ENCODE measurements around the gene SGIP1. TPM values are rescaled to one million over a fixed set of nuclear protein-coding genes. Genes with fewer than 3 reads are reported as not detected.

The SGIP1 gene
- total and polyA plus RNA-seq, 2 experiments from 2014 or later = 2.4 to 6.1 TPM

DNA sequence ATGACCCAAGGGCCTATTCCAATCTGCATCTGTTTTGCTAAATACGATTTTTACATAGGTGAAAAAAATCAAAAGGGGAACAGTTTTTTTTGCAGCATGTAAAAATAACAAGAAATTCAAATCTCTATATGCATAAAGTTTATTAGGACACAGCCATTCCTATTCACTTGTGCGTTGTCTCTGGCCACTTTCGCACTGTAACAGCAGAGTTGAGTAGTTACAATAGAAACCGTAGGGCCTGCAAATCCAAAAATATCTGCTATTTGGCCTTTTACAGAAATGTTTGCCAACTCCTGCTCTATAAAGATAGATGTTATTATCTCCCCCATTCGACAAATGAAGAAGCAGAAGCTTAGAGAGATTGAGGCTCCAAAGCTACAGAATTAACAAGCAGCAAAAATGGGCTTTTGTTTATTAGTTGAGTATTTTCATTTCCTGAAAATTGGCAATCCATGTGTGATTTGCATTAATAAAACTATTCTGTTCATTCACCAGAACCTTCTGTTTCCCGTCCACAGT, 223.8 kb downstream of the SGIP1 start:
- DNase-seq (ENCODE audit: low spot score) (no peak), ATAC-seq (no peak)
- Histone ChIP-seq H3K4me3 (no peak overlapping the region), H3K4me2 (no peak overlapping the region), H3K36me3 (ENCODE audit: insufficient read depth) (no peaks in the 10 kb centered on the region), H3K4me1 (ENCODE audit: insufficient read depth) (0 out of 2 replicates have a peak, but pooled peaks cover 3% of the 10 kb centered on the region), H3K79me2 (replicated peaks; ENCODE audit: insufficient read depth) (no peaks in the 10 kb centered on the region), H3K27me3 (ENCODE audit: insufficient read depth) (peaks cover 7% of the 10 kb centered on the region), H2AFZ (no peak overlapping the region), H3K9me2 (ENCODE audit: insufficient read depth) (no peaks in the 10 kb centered on the region), H4K20me1 (replicated peaks; ENCODE audit: insufficient read depth) (no peaks in the 10 kb centered on the region), H3F3A (replicated peaks; ENCODE audit: low read depth) (no peaks in the 10 kb centered on the region), H3K27ac (ENCODE audit: low read depth) (no peak overlapping the region)
- peaks cover 4% of the 10 kb centered on the region for H3K27me3 Mint-ChIP-seq (ENCODE audit: insufficient read depth, low read depth, poor library complexity)
- H3K27ac Mint-ChIP-seq = no peak overlapping the region
- no peaks in the 10 kb centered on the region for H3K36me3 Mint-ChIP-seq (ENCODE audit: low read depth)
- TF ChIP-seq, protein P1, sequence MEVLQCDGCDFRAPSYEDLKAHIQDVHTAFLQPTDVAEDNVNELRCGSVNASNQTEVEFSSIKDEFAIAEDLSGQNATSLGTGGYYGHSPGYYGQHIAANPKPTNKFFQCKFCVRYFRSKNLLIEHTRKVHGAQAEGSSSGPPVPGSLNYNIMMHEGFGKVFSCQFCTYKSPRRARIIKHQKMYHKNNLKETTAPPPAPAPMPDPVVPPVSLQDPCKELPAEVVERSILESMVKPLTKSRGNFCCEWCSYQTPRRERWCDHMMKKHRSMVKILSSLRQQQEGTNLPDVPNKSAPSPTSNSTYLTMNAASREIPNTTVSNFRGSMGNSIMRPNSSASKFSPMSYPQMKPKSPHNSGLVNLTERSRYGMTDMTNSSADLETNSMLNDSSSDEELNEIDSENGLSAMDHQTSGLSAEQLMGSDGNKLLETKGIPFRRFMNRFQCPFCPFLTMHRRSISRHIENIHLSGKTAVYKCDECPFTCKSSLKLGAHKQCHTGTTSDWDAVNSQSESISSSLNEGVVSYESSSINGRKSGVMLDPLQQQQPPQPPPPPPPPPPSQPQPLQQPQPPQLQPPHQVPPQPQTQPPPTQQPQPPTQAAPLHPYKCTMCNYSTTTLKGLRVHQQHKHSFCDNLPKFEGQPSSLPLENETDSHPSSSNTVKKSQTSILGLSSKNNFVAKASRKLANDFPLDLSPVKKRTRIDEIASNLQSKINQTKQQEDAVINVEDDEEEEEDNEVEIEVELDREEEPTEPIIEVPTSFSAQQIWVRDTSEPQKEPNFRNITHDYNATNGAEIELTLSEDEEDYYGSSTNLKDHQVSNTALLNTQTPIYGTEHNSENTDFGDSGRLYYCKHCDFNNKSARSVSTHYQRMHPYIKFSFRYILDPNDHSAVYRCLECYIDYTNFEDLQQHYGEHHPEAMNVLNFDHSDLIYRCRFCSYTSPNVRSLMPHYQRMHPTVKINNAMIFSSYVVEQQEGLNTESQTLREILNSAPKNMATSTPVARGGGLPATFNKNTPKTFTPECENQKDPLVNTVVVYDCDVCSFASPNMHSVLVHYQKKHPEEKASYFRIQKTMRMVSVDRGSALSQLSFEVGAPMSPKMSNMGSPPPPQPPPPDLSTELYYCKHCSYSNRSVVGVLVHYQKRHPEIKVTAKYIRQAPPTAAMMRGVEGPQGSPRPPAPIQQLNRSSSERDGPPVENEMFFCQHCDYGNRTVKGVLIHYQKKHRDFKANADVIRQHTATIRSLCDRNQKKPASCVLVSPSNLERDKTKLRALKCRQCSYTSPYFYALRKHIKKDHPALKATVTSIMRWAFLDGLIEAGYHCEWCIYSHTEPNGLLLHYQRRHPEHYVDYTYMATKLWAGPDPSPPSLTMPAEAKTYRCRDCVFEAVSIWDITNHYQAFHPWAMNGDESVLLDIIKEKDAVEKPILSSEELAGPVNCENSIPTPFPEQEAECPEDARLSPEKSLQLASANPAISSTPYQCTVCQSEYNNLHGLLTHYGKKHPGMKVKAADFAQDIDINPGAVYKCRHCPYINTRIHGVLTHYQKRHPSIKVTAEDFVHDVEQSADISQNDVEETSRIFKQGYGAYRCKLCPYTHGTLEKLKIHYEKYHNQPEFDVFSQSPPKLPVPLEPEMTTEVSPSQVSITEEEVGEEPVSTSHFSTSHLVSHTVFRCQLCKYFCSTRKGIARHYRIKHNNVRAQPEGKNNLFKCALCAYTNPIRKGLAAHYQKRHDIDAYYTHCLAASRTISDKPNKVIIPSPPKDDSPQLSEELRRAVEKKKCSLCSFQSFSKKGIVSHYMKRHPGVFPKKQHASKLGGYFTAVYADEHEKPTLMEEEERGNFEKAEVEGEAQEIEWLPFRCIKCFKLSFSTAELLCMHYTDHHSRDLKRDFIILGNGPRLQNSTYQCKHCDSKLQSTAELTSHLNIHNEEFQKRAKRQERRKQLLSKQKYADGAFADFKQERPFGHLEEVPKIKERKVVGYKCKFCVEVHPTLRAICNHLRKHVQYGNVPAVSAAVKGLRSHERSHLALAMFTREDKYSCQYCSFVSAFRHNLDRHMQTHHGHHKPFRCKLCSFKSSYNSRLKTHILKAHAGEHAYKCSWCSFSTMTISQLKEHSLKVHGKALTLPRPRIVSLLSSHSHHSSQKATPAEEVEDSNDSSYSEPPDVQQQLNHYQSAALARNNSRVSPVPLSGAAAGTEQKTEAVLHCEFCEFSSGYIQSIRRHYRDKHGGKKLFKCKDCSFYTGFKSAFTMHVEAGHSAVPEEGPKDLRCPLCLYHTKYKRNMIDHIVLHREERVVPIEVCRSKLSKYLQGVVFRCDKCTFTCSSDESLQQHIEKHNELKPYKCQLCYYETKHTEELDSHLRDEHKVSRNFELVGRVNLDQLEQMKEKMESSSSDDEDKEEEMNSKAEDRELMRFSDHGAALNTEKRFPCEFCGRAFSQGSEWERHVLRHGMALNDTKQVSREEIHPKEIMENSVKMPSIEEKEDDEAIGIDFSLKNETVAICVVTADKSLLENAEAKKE (CRISPR knock-in tag; IDR thresholded peaks at IDR 0.05) = no peak
- TF ChIP-seq, protein P2, sequence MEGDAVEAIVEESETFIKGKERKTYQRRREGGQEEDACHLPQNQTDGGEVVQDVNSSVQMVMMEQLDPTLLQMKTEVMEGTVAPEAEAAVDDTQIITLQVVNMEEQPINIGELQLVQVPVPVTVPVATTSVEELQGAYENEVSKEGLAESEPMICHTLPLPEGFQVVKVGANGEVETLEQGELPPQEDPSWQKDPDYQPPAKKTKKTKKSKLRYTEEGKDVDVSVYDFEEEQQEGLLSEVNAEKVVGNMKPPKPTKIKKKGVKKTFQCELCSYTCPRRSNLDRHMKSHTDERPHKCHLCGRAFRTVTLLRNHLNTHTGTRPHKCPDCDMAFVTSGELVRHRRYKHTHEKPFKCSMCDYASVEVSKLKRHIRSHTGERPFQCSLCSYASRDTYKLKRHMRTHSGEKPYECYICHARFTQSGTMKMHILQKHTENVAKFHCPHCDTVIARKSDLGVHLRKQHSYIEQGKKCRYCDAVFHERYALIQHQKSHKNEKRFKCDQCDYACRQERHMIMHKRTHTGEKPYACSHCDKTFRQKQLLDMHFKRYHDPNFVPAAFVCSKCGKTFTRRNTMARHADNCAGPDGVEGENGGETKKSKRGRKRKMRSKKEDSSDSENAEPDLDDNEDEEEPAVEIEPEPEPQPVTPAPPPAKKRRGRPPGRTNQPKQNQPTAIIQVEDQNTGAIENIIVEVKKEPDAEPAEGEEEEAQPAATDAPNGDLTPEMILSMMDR (conservative IDR thresholded peaks at IDR 0.05; ENCODE audit: low read depth in 2 of 2) = no peak
- TF ChIP-seq, protein P3, sequence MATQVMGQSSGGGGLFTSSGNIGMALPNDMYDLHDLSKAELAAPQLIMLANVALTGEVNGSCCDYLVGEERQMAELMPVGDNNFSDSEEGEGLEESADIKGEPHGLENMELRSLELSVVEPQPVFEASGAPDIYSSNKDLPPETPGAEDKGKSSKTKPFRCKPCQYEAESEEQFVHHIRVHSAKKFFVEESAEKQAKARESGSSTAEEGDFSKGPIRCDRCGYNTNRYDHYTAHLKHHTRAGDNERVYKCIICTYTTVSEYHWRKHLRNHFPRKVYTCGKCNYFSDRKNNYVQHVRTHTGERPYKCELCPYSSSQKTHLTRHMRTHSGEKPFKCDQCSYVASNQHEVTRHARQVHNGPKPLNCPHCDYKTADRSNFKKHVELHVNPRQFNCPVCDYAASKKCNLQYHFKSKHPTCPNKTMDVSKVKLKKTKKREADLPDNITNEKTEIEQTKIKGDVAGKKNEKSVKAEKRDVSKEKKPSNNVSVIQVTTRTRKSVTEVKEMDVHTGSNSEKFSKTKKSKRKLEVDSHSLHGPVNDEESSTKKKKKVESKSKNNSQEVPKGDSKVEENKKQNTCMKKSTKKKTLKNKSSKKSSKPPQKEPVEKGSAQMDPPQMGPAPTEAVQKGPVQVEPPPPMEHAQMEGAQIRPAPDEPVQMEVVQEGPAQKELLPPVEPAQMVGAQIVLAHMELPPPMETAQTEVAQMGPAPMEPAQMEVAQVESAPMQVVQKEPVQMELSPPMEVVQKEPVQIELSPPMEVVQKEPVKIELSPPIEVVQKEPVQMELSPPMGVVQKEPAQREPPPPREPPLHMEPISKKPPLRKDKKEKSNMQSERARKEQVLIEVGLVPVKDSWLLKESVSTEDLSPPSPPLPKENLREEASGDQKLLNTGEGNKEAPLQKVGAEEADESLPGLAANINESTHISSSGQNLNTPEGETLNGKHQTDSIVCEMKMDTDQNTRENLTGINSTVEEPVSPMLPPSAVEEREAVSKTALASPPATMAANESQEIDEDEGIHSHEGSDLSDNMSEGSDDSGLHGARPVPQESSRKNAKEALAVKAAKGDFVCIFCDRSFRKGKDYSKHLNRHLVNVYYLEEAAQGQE (IDR thresholded peaks at IDR 0.05; ENCODE audit: unreplicated experiment) = no peak
- no peak for TF ChIP-seq STAT1 (IDR thresholded peaks at IDR 0.05; ENCODE audit: unreplicated experiment)
- TF ChIP-seq ZNF114 (CRISPR knock-in tag; IDR thresholded peaks at IDR 0.05) = no peak
- no peak for TF ChIP-seq EZH2phosphoT487 (IDR thresholded peaks at IDR 0.05; ENCODE audit: unreplicated experiment)
- TF ChIP-seq CREB1 (CRISPR knock-in tag; IDR thresholded peaks at IDR 0.05; ENCODE audit: low read depth) = no peak
- H3K9me3 Mint-ChIP-seq = no peaks in the 10 kb centered on the region
- H3K4me1 Mint-ChIP-seq = peaks cover 3% of the 10 kb centered on the region; the same call in 2 of the 3 replicates
- no peak overlapping the region for H3K4me3 Mint-ChIP-seq

Data from GM23338 (cell line).